HepG2 (cell line): ENCODE measurements around the gene PDCD1LG2. TPM values are rescaled to one million over a fixed set of nuclear protein-coding genes. Genes with fewer than 3 reads are reported as not detected.

Experiments
- AHR ChIP-seq: IDR thresholded peaks from 2 replicates; pipeline ENCODE4 v1.6.1; 2018; ENCODE audit warnings: missing genetic modification reagents, missing compliant biosample characterization
- FOXA1 ChIP-seq, 2 experiments: fragments of 450-650 bp in 1 of 2; sonication (generic) in 1 of 2; formaldehyde crosslinking in 1 of 2; IDR thresholded peaks; 2 replicates each; pipeline versions ENCODE4 v1.4.0 to v1.6.1; 2016 to 2020; ENCODE audit warnings: missing genetic modification reagents in 1 of 2
- GMEB1 ChIP-seq: sonication (generic); formaldehyde crosslinking; IDR thresholded peaks from 2 replicates; pipeline ENCODE4 v1.5.1; 2020; ENCODE audit warnings: missing genetic modification reagents, mild to moderate bottlenecking, borderline replicate concordance
- KDM5B ChIP-seq: sonication (generic); formaldehyde crosslinking; IDR thresholded peaks from 2 replicates; pipeline ENCODE4 v1.4.0; 2020; ENCODE audit warnings: missing genetic modification reagents, mild to moderate bottlenecking, borderline replicate concordance
- KDM6A ChIP-seq: IDR thresholded peaks from 2 replicates; pipeline ENCODE4 v1.6.1; 2016; ENCODE audit warnings: low read depth
- KLF15 ChIP-seq: sonication (generic); formaldehyde crosslinking; IDR thresholded peaks from 2 replicates; pipeline ENCODE4 v1.8.1; 2023; ENCODE audit warnings: borderline replicate concordance, mild to moderate bottlenecking, inconsistent platforms, missing genetic modification reagents, mixed read lengths
- PAWR ChIP-seq: sonication (generic); formaldehyde crosslinking; IDR thresholded peaks from 2 replicates; pipeline ENCODE4 v1.4.0; 2020; ENCODE audit warnings: missing genetic modification reagents, mild to moderate bottlenecking, borderline replicate concordance
- STAT6 ChIP-seq: sonication (generic); formaldehyde crosslinking; IDR thresholded peaks from 2 replicates; pipeline ENCODE4 v1.4.0; 2020; ENCODE audit warnings: missing genetic modification reagents, mild to moderate bottlenecking, borderline replicate concordance
- ZKSCAN1 ChIP-seq: fragments of 150-350 bp; IDR thresholded peaks from 2 replicates; pipeline ENCODE4 v1.6.1; 2014; ENCODE audit warnings: low read length
- polyA plus RNA-seq, 8 experiments: library from polyadenylated mRNA; depleted of rRNA in 3 of 8; stranded (reverse) in 7 of 8; unstranded in 1 of 8; fragments of >200 nt; fragmentation: Illumina TruSeq in 4 of 8; extraction: Trizol in 4 of 8; gene quantifications; 2 replicates each; pipeline versions ENCODE4 v1.2.1 to v1.2.3, GENCODE V29; 2011 to 2016; ENCODE audit warnings: low read depth in 4 of 8, missing spikeins in 1 of 8, mixed read lengths in 1 of 8; ENCODE audit not compliant: insufficient read depth in 1 of 8
- total RNA-seq, 5 experiments: library from RNA; depleted of rRNA; stranded (reverse); fragments of >200 nt; fragmentation: Illumina TruSeq; extraction: Trizol; gene quantifications; 2 replicates each; pipeline ENCODE4 v1.2.3, GENCODE V29; 2016; ENCODE audit warnings: low read depth in 1 of 5

PDCD1LG2 gene
- total and polyA plus RNA-seq, 2 of the 13 experiments (the other 11 are each of a cell fraction or from before 2014, with no cell fraction given): not detected

- TF ChIP-seq STAT6 (CRISPR knock-in tag) (no peak), KLF15 (CRISPR knock-in tag) (no peak), KDM6A (CRISPR knock-in tag) (no peak), FOXA1 (IDR thresholded peaks at IDR 0.05) (no peak), FOXA1 (CRISPR knock-in tag; IDR thresholded peaks at IDR 0.05) (no peak), KDM5B (no peak), GMEB1 (no peak), PAWR (CRISPR knock-in tag) (no peak), AHR (no peak), ZKSCAN1 (no peak)
Measured at GRCh38 chr9:5483306-5483705, 27.0 kb upstream of the PDCD1LG2 start (continued).
